Activated T-cell treated with anti-CD3 and anti-CD28 coated beads, Interleukin-2, amount 50 U/mL, for 24 hours (primary cell): Measurements from ENCODE around the gene THSD7B.
"Not testable (repeated sequence)": the region's sequence is repeated elsewhere in the genome, so short reads cannot be mapped to it uniquely, and the experiment has no call there.

Experiments
- DNase-seq: peaks from one replicate; pipeline ENCODE4 v3.0.0-alpha.2; 2020
- H3K27ac Mint-ChIP-seq: 2 replicates; pipeline ENCODE4 v1.8.0; 2020; ENCODE audit warnings: mild to moderate bottlenecking, mixed read lengths
- H3K27me3 Mint-ChIP-seq: 2 replicates; pipeline ENCODE4 v1.8.0; 2020; ENCODE audit warnings: mixed read lengths
- H3K36me3 Mint-ChIP-seq: 2 replicates; pipeline ENCODE4 v1.8.0; 2020; ENCODE audit warnings: low read depth, mixed read lengths
- H3K4me1 Mint-ChIP-seq: 2 replicates; pipeline ENCODE4 v1.8.0; 2020; ENCODE audit warnings: low read depth, mixed read lengths
- H3K4me3 Mint-ChIP-seq: 2 replicates; pipeline ENCODE4 v1.8.0; 2020; ENCODE audit warnings: mild to moderate bottlenecking, moderate library complexity, mixed read lengths
- H3K9me3 Mint-ChIP-seq: 2 replicates; pipeline ENCODE4 v1.8.0; 2020; ENCODE audit warnings: mixed read lengths

Gene THSD7B

DNA sequence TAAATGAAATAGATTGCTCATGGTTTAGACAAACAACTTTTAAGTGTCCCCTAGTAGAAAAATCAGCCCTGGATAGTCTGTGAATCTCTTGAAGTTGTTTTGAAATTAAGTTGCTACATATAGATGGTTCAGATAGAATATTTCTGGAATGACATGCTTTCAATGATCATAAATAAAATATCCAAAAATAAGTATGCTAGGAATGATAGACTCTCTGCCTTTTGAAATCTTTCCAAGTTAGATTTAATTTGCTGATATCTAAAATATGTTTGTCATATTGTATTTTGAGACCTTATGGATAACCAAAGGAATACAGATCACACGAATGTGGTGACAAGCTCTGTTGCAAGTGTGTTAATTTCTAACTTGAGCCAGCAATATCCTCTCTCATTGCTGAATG, 488.7 kb downstream of the THSD7B start:
- Mint-ChIP-seq H3K9me3 (no peaks in the 10 kb centered on the region), H3K4me1 (no peaks in the 10 kb centered on the region), H3K27ac (no peak overlapping the region), H3K36me3 (no peaks in the 10 kb centered on the region), H3K27me3 (no peaks in the 10 kb centered on the region), H3K4me3 (no peak overlapping the region)
- DNase-seq = no peak

DNA sequence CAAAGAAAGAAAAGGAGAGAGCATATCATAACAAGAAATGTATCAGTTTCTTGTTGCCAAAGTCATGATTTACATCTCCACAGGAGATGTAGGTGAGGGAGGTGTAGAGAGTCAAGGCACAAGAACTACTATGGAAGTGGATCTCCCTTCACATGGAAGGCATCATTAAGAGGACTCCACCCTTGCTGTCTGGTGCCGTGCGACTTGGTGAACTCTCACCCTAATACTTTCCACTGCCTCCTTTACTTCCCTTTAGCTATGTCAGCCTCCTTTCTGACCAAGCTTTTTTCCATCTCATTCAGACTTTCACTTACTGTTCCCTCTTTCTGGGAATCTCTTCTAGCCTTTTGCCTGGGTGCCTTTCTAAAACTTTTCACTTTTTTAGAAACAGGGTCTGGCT, 490.0 kb downstream of the THSD7B start:
- DNase-seq = no peak
- Mint-ChIP-seq H3K36me3 (no peaks in the 10 kb centered on the region), H3K27ac (no peak overlapping the region), H3K27me3 (no peaks in the 10 kb centered on the region), H3K4me3 (no peak overlapping the region), H3K9me3 (peaks cover 4% of the 10 kb centered on the region), H3K4me1 (no peaks in the 10 kb centered on the region)

DNA sequence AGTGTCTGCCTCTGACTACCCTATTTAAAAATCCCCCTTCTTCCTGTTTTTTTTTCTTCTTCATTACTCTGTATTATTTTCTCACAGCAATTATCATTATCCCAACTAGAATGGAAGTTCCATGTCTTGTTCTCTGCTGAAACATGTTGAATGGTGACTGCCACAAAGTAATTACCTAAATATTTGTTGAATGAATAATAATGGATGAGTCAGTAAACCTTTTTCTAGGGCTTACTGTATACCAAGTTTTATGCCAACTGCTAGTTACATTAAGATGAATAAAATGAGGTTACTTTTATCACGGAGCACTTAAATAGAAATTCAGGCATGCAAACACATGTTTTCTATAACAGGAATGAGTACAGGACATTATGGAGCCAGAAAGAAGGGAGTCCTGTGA, 490.6 kb downstream of the THSD7B start:
- H3K36me3 Mint-ChIP-seq = no peaks in the 10 kb centered on the region
- no peaks in the 10 kb centered on the region for H3K4me1 Mint-ChIP-seq
- no peaks in the 10 kb centered on the region for H3K27me3 Mint-ChIP-seq
- H3K4me3 Mint-ChIP-seq = no peak overlapping the region
- no peak for DNase-seq
- no peak overlapping the region for H3K27ac Mint-ChIP-seq
- peaks cover 4% of the 10 kb centered on the region for H3K9me3 Mint-ChIP-seq

DNA sequence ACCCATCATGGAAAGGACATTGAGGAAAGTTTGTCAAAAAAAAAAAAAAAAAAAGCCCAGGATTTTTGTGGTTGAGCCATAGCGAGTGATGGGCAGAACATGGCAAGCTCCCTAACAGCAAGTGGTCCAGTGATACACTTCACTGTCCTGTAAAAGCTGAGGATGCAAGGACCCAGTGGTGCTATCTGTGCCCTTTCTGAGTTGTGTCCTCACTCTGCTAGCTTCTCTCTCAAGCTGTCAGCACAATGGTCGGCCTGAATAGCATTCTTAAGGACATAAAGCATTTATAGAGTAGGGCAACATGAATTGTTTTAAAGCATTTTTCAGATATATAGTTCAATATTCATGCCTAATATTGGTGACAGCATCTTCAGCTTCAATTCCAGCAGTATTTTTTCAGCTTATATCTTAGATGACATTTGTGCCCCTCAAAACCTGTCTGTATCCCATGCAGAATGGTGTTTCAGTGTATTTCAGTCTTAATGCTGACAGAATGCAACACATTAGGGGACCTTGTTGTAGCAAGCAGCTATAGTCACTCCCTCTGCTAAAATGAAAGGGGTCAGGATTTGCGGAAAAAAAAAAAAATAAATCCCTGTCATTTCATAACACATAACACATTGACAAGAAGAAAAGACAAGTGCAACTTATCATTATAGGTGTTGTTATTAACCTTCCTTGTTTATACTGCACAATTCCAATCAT, 496.7 kb downstream of the THSD7B start:
- Mint-ChIP-seq H3K36me3 (no peaks in the 10 kb centered on the region), H3K27me3 (no peaks in the 10 kb centered on the region), H3K27ac (no peak overlapping the region), H3K4me3 (no peak overlapping the region), H3K9me3 (peaks cover 6% of the 10 kb centered on the region), H3K4me1 (no peaks in the 10 kb centered on the region)
- DNase-seq = no peak

DNA sequence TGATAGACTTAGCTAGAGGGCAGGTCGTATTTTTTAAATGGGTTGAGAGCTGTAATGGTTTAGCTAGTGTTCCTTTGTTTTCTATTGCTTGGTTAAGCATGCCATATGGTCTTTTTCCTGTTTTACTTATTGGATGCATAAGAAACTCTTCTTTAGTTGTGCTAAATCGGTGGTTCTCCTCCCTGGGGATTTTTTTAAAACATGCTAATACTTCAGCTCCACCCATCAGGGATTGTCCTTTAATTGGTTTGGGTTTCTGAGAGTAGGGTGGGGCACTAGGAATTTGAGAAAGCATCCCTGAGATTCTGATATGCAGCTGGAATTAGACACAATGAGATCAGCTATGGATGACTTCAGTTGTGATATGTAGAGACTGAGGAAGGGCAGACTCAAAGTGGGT, 497.2 kb downstream of the THSD7B start:
- Mint-ChIP-seq H3K4me1 (no peaks in the 10 kb centered on the region), H3K27me3 (no peaks in the 10 kb centered on the region), H3K36me3 (no peaks in the 10 kb centered on the region), H3K27ac (no peak overlapping the region), H3K9me3 (peaks cover 6% of the 10 kb centered on the region), H3K4me3 (no peak overlapping the region)
- DNase-seq = no peak

DNA sequence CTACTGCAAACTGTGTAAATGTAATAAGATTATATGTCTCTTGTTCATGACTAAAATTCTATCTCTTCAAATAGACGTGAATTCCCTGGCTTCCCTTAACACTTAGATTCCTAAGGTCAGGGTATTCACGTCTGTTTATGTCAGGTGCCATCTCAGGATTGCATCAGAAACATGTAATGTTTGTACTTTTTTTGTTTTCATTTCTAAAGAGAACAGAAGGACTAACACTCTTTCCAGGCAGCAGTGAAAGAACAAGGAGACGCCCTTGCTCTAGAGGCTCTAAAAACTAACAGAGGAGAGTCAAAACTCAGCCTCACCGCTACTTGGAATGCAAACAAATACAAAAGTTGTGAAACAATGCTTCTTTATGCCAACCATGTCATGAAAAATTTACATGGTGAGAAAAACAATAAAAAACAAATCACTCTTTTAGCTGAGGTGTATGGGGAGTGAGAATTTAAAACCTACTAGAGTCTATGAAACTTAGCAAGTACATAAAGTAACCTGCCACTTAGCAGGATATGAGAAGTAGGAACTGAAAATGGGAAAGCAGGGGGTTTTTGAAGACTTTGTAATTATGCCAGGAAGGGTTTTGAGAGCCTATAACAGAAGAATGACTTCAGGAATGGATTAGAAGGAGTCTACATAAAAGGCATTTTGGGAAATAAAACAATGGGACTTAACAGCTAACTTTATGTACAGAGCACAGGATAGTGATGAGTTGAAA, 522.7 kb downstream of the THSD7B start:
- H3K4me3 Mint-ChIP-seq = no peak overlapping the region
- H3K36me3 Mint-ChIP-seq = no peaks in the 10 kb centered on the region
- H3K4me1 Mint-ChIP-seq = no peaks in the 10 kb centered on the region
- no peak overlapping the region for H3K27ac Mint-ChIP-seq
- DNase-seq = no peak
- peaks cover 12% of the 10 kb centered on the region for H3K9me3 Mint-ChIP-seq
- no peaks in the 10 kb centered on the region for H3K27me3 Mint-ChIP-seq

DNA sequence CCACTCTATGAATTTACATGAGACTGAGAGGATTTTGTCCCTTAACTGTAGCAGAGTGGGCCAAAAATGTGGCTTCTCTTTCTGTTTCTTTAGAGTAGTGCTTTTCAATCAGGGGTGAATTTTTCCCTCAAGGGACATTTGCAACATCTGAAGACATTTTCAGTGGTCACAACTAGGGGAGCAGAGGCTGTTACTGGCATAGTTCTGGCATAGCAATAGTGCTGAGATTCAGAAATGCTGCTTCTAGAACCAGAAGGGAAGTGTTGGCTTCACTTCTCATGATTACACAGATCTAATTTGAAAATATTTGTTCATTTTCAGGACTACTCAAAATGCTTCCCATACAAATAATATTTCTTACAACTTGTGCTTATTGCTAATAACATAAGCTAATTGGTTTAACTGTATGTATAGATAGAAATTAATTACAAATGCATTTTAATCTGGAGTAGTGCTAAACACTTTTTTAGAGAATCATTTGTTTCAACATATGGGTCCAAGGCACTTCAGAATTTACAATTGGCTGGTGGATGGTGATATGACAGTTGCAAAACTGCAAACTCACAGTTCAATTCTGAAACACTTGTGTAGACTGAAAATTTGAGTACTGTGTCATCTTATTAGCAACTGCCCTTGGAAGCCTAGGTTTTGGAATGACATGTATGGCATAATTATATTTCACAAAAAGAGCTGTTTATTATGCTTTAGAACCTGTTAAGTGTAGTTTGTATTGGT, 526.7 kb downstream of the THSD7B start:
- H3K27ac Mint-ChIP-seq = no peak overlapping the region
- H3K27me3 Mint-ChIP-seq = no peaks in the 10 kb centered on the region
- DNase-seq = no peak
- peaks cover 3% of the 10 kb centered on the region for H3K9me3 Mint-ChIP-seq
- H3K4me1 Mint-ChIP-seq = no peaks in the 10 kb centered on the region
- H3K4me3 Mint-ChIP-seq = no peak overlapping the region
- H3K36me3 Mint-ChIP-seq = no peaks in the 10 kb centered on the region

DNA sequence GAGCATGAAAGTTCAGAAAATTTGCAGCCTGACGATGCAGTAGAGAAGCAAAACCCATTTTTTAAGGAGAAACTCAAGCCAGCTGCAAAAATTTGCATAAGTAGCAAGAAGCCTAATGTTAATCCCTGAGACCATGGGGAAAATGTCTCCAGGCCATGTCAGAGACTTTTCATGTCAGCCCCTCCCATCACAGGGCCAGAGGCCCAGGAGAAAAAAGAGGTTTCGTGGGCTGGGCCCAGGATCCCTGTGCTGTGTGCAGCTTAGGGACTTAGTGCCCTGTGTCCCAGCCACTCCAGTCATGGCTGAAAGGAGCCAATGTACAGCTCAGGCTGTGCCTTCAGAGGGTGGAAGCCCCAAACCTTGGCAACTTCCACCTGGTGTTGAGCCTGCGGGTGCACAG, 533.0 kb downstream of the THSD7B start:
- no peaks in the 10 kb centered on the region for H3K4me1 Mint-ChIP-seq
- peaks cover 9% of the 10 kb centered on the region for H3K9me3 Mint-ChIP-seq
- no peak for DNase-seq
- no peak overlapping the region for H3K27ac Mint-ChIP-seq
- no peaks in the 10 kb centered on the region for H3K27me3 Mint-ChIP-seq
- H3K36me3 Mint-ChIP-seq = no peaks in the 10 kb centered on the region
- no peak overlapping the region for H3K4me3 Mint-ChIP-seq

DNA sequence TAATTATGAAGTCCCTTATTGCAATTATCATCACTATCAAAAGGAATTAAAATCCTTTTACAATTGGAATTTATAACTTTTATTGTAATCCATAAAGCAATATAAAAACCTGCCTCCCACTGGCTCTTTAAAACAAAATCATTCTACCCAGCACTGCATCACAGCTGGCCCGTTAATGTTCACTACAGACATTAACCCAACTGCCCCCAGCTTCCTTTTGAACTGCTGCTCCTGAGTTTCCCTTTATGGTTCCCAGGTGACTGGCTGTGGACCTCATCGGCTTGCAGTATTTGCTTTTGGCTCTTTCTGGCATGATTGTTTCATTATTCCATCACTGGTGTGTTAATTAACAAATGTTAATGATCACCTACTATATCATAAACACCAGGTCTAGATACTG, 535.6 kb downstream of the THSD7B start:
- H3K4me1 Mint-ChIP-seq = no peaks in the 10 kb centered on the region
- H3K27me3 Mint-ChIP-seq = no peaks in the 10 kb centered on the region
- H3K4me3 Mint-ChIP-seq = no peak overlapping the region
- DNase-seq = no peak
- no peak overlapping the region for H3K27ac Mint-ChIP-seq
- H3K9me3 Mint-ChIP-seq = peaks cover 9% of the 10 kb centered on the region
- H3K36me3 Mint-ChIP-seq = no peaks in the 10 kb centered on the region

DNA sequence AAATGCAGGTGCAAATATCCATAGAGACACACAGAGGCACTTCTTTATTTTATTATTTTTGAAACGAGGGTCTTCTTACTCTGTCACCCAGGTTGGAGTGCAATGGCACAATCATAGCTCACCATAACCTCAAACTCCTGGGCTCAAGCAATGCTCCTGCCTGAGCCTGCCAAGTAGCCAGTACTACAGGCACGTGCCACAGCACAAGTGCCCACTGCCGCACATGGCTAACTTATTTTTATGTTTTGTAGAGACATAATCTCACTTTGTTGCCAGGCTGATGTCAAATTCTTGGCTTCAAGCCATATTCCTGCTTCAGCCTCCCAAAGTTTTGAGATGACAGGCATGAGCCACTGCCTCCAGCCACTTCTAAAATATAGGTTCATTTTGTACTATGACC, 537.6 kb downstream of the THSD7B start:
- Mint-ChIP-seq H3K27ac (no peak overlapping the region), H3K4me3 (no peak overlapping the region), H3K36me3 (no peaks in the 10 kb centered on the region), H3K27me3 (no peaks in the 10 kb centered on the region), H3K9me3 (peaks cover 5% of the 10 kb centered on the region), H3K4me1 (no peaks in the 10 kb centered on the region)
- no peak for DNase-seq

DNA sequence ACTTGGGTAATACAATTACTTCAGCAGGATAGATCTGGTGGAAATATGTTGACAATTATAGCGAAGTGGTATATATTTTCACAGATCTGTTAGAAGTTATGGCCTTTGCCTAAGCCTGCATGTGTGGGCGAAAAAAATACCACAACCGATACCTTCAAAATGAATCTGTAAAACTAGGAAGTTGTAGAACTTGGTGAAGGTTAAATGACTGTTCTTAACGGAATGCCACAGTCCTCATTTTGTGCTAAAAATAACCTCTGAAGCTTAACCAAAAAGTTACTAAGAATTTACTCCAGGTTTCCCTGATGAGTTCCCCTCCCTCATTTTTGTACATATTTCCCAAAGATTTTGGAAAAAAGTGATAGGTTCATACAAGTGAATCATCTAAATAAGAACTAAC, 550.7 kb downstream of the THSD7B start:
- no peak overlapping the region for H3K4me3 Mint-ChIP-seq
- no peak for DNase-seq
- H3K9me3 Mint-ChIP-seq = peaks cover 6% of the 10 kb centered on the region
- no peak overlapping the region for H3K27ac Mint-ChIP-seq
- no peaks in the 10 kb centered on the region for H3K27me3 Mint-ChIP-seq
- no peaks in the 10 kb centered on the region for H3K36me3 Mint-ChIP-seq
- no peaks in the 10 kb centered on the region for H3K4me1 Mint-ChIP-seq

DNA sequence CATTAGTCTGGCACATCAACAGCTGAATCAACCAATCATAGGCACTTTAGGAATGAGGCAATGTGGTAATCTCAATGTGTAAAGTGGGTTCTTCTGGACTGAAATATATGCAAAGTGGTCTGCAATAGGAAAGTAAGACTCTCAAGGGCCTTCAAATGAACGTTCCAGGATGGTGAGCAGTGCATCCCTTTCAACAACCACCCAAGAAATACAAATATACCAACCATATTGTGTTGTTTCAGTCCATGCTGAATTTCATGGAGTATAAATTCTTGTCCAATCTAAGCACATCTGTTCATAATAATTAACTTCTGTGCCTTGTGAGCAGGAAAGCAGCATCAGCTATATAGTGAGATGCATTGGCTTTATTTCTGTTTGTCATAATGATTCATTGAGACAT, 556.2 kb downstream of the THSD7B start:
- Mint-ChIP-seq H3K4me1 (no peaks in the 10 kb centered on the region), H3K4me3 (no peak overlapping the region), H3K36me3 (no peaks in the 10 kb centered on the region), H3K27me3 (no peaks in the 10 kb centered on the region), H3K27ac (no peak overlapping the region), H3K9me3 (peaks cover 10% of the 10 kb centered on the region)
- DNase-seq = no peak

DNA sequence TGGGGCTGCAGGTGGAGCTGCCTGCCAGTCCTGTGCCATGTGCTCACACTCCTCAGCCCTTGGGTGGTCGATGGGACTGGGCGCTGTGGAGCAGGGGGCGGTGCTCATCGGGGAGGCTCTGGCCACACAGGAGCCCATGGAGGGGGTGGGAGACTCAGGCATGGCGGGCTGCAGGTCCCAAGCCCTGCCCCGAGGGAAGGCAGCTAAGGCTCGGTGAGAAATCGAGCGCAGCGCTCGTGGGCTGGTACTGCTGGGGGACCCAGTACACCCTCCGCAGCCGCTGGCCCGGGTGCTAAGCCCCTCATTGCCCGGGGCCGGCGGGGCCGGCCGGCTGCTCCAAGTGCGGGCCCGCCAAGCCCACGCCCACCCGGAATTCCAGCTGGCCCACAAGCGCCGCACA, 566.2 kb downstream of the THSD7B start:
- H3K27ac Mint-ChIP-seq, H3K36me3 Mint-ChIP-seq, H3K9me3 Mint-ChIP-seq, DNase-seq, H3K27me3 Mint-ChIP-seq, H3K4me1 Mint-ChIP-seq, H3K4me3 Mint-ChIP-seq: not testable (repeated sequence)

DNA sequence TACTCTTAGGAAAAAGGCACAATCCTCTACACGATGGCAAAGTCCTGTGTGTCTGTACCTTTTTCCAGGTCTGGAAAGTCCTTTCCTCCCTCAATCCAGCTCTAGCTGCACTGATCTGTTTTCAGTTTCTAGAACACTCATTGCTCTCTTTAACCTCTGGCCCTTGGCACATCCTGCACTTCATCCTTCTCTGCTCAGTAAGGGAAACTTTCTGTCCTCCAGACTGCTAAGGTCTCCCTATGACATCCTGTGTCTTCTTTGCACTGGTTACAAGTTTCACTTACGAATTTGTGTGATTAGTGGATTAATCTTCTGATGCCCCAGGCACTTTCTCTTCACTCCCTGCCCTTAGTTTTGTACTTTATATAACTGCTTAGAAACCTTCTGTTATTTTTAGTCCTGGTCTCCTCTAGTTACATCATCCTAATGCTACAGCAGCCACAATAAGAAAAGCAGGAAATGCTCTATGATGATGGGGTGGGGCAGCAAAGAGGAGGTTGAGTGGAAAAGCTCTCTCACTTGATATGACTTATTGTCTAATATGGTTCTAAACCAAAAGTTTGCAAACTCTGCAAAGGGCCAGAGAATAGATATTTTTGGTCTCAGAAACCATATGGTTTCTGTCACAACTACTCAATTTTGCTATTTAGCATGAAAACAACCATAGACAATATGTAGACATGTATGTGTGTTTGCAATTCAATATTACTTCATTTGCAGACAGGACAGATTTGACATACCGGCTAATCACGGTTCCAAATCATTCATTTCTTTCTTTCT, 568.2 kb downstream of the THSD7B start:
- DNase-seq = no peak

More for the DNA sequence above, 568.2 kb downstream of the THSD7B start:
- no peaks in the 10 kb centered on the region for H3K36me3 Mint-ChIP-seq
- no peaks in the 10 kb centered on the region for H3K27me3 Mint-ChIP-seq
- no peaks in the 10 kb centered on the region for H3K4me1 Mint-ChIP-seq
- H3K27ac Mint-ChIP-seq = no peak overlapping the region
- peaks cover 8% of the 10 kb centered on the region for H3K9me3 Mint-ChIP-seq
- H3K4me3 Mint-ChIP-seq = no peak overlapping the region
